HepG2 (cell line): ENCODE measurements around the gene NCOA4. TPM values are rescaled to one million over a fixed set of nuclear protein-coding genes. Genes with fewer than 3 reads are reported as not detected.
A peak's percentile ranks its signal among the peaks of the same experiment; 100 is the strongest.

Source experiments
- DMAP1 ChIP-seq: IDR thresholded peaks from 2 replicates; pipeline ENCODE4 v1.6.1; 2016
- JARID2 ChIP-seq: sonication (generic); formaldehyde crosslinking; IDR thresholded peaks from 2 replicates; pipeline ENCODE4 v1.8.1; 2023; ENCODE audit warnings: missing genetic modification reagents, inconsistent platforms; ENCODE audit not compliant: insufficient replicate concordance
- NFKBIZ ChIP-seq: IDR thresholded peaks from 2 replicates; pipeline ENCODE4 v1.6.1; 2018; ENCODE audit warnings: missing genetic modification reagents, missing compliant biosample characterization
- PRDM15 ChIP-seq: sonication (generic); formaldehyde crosslinking; IDR thresholded peaks from 2 replicates; pipeline ENCODE4 v1.4.0; 2020; ENCODE audit warnings: missing genetic modification reagents
- RFX5 ChIP-seq: IDR thresholded peaks from 2 replicates; pipeline ENCODE4 v1.6.1; 2011; ENCODE audit warnings: low read depth, low read length, improper control_type of control experiment
- TFAP4 ChIP-seq: sonication (generic); IDR thresholded peaks from 2 replicates; pipeline ENCODE4 v1.6.1; 2016; ENCODE audit warnings: low read depth, borderline replicate concordance
- XBP1 ChIP-seq: sonication (generic); formaldehyde crosslinking; IDR thresholded peaks from 2 replicates; pipeline ENCODE4 v1.5.0; 2020; ENCODE audit warnings: missing genetic modification reagents
- ZFP82 ChIP-seq: sonication (generic); formaldehyde crosslinking; IDR thresholded peaks from 2 replicates; pipeline ENCODE4 v1.5.1; 2020; ENCODE audit warnings: mild to moderate bottlenecking, missing genetic modification reagents, borderline replicate concordance
- ZNF225 ChIP-seq: sonication (generic); formaldehyde crosslinking; IDR thresholded peaks from 2 replicates; pipeline ENCODE4 v1.4.0; 2020; ENCODE audit warnings: mild to moderate bottlenecking, missing genetic modification reagents
- ZNF496 ChIP-seq: sonication (generic); formaldehyde crosslinking; IDR thresholded peaks from 2 replicates; pipeline ENCODE4 v1.8.1; 2023; ENCODE audit warnings: mild to moderate bottlenecking, moderate library complexity, missing genetic modification reagents; ENCODE audit not compliant: insufficient replicate concordance
- ZNF546 ChIP-seq: sonication (generic); formaldehyde crosslinking; conservative IDR thresholded peaks from 2 replicates; pipeline ENCODE4 v1.8.1; 2023; ENCODE audit warnings: mild to moderate bottlenecking, missing genetic modification reagents
- ZNF724P ChIP-seq: sonication (generic); formaldehyde crosslinking; IDR thresholded peaks from 2 replicates; pipeline ENCODE4 v1.8.0; 2022; ENCODE audit warnings: missing genetic modification reagents, borderline replicate concordance
- ZNF770 ChIP-seq: sonication (generic); formaldehyde crosslinking; IDR thresholded peaks from 2 replicates; pipeline ENCODE4 v1.5.0; 2020; ENCODE audit warnings: mild to moderate bottlenecking, missing genetic modification reagents
- ZNF83 ChIP-seq: sonication (generic); formaldehyde crosslinking; IDR thresholded peaks from 2 replicates; pipeline ENCODE4 v1.4.0; 2020; ENCODE audit warnings: missing genetic modification reagents, mild to moderate bottlenecking, borderline replicate concordance
- ZSCAN21 ChIP-seq: sonication (generic); formaldehyde crosslinking; IDR thresholded peaks from 2 replicates; pipeline ENCODE4 v1.8.0; 2022; ENCODE audit warnings: mild to moderate bottlenecking, missing genetic modification reagents, moderate library complexity, borderline replicate concordance
- polyA plus RNA-seq, 8 experiments: library from polyadenylated mRNA; depleted of rRNA in 3 of 8; stranded (reverse) in 7 of 8; unstranded in 1 of 8; fragments of >200 nt; fragmentation: Illumina TruSeq in 4 of 8; extraction: Trizol in 4 of 8; gene quantifications; 2 replicates each; pipeline versions ENCODE4 v1.2.1 to v1.2.3, GENCODE V29; 2011 to 2016; ENCODE audit warnings: low read depth in 4 of 8, missing spikeins in 1 of 8, mixed read lengths in 1 of 8; ENCODE audit not compliant: insufficient read depth in 1 of 8
- total RNA-seq, 5 experiments: library from RNA; depleted of rRNA; stranded (reverse); fragments of >200 nt; fragmentation: Illumina TruSeq; extraction: Trizol; gene quantifications; 2 replicates each; pipeline ENCODE4 v1.2.3, GENCODE V29; 2016; ENCODE audit warnings: low read depth in 1 of 5

The NCOA4 gene
- total and polyA plus RNA-seq, 2 of the 13 experiments (the other 11 are each of a cell fraction or from before 2014, with no cell fraction given): 306 to 400 TPM

GRCh38 chr10:46052791-46053375 lies 22.5 kb upstream of the NCOA4 start (continued):
- TF ChIP-seq PRDM15 (CRISPR knock-in tag) (no peak), DMAP1 (CRISPR knock-in tag) (no peak), ZSCAN21 (CRISPR knock-in tag) (no peak; the same call in 1 of the 2 replicates), ZNF546 (CRISPR knock-in tag) (no peak), RFX5 (no peak), ZFP82 (CRISPR knock-in tag) (no peak), ZNF724P (0 out of 2 replicates have a peak, but pooled peaks have one; percentile 13), NFKBIZ (CRISPR knock-in tag) (no peak), ZNF770 (CRISPR knock-in tag) (no peak), ZNF225 (no peak), XBP1 (CRISPR knock-in tag) (no peak), ZNF83 (no peak), JARID2 (CRISPR knock-in tag) (no peak), TFAP4 (no peak), ZNF496 (CRISPR knock-in tag) (no peak)
